ENCODE data around the gene GEMIN2. TPM values are rescaled to one million over a fixed set of nuclear protein-coding genes. Genes with fewer than 3 reads are reported as not detected.

Gene GEMIN2
- total RNA-seq, 4 donors from 2014 or later = 15.3 to 33.0 (median 20.2) TPM

DNA sequence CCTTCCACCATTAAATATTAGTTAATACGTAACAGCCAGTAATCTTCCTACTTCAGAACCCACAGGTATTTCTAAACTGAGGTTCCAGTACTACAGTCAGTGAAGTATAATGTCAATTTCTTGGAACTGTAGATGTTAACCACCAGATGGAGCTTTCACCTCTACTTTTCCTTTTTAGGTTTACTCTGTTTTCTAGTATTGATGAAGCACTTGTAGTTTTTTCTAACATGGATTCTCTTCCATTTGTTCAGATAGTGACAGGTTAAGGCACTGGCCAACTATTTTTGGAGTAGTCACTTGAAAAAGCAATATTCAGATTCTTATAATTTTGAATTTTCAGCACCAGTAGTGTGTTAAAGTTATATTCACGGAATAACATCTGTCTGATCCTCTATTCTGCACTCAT is 6.5 kb upstream of the GEMIN2 start:
- no peak overlapping the region for H3K4me3 ChIP-seq
- 38 to 70% methylated on average over 2 of the region's 2 CpGs for WGBS, 2 donors (ENCODE audit: low coverage in 1 of 2)
- no peaks in the 10 kb centered on the region for H3K27me3 ChIP-seq
- peaks cover 5 to 15% (median 6%) of the 10 kb centered on the region in 3 donors for H3K4me1 ChIP-seq
- no peak for ATAC-seq
- no peaks in the 10 kb centered on the region for H3K9me3 ChIP-seq
- no peak overlapping the region for H3K27ac ChIP-seq
- TF ChIP-seq POLR2A (IDR thresholded peaks at IDR 0.05) = no peak
- TF ChIP-seq, protein P1, sequence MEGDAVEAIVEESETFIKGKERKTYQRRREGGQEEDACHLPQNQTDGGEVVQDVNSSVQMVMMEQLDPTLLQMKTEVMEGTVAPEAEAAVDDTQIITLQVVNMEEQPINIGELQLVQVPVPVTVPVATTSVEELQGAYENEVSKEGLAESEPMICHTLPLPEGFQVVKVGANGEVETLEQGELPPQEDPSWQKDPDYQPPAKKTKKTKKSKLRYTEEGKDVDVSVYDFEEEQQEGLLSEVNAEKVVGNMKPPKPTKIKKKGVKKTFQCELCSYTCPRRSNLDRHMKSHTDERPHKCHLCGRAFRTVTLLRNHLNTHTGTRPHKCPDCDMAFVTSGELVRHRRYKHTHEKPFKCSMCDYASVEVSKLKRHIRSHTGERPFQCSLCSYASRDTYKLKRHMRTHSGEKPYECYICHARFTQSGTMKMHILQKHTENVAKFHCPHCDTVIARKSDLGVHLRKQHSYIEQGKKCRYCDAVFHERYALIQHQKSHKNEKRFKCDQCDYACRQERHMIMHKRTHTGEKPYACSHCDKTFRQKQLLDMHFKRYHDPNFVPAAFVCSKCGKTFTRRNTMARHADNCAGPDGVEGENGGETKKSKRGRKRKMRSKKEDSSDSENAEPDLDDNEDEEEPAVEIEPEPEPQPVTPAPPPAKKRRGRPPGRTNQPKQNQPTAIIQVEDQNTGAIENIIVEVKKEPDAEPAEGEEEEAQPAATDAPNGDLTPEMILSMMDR (IDR thresholded peaks at IDR 0.05) = peak in 3 of 4 experiments; percentile 35 to 51 (median 45)
- no peaks in the 10 kb centered on the region for H3K36me3 ChIP-seq

DNA sequence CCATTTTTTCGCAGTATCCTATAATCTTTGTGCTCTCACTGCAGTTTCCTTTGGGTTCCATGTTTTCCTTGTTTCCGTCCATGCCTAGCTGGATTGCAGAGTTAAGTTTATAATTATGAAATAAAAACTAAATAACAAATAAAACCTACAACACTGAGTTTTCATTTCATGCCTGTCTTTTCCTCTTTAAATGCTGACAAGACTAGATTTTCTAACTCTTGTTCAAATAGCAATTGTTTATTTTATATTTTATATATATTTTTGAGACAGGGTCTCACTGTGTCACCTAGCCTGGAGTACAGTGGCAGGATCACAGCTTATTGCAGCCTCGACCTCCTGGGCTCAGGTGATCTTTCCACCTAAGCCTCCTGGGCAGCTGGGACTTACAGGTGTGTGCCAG is 5.3 kb upstream of the GEMIN2 start:
- no peak for ATAC-seq
- 96 to 97% methylated on average over 3 of the region's 3 CpGs for WGBS, 2 donors (ENCODE audit: low coverage in 1 of 2)
- no peak for TF ChIP-seq EP300 (IDR thresholded peaks at IDR 0.05)
- TF ChIP-seq, protein P1 (IDR thresholded peaks at IDR 0.05) = no peak
- Histone ChIP-seq H3K9me3 (no peaks in the 10 kb centered on the region), H3K27me3 (no peaks in the 10 kb centered on the region), H3K4me1 (peaks cover 5 to 19% (median 6%) of the 10 kb centered on the region in 3 donors), H3K36me3 (no peaks in the 10 kb centered on the region), H3K4me3 (no peak overlapping the region), H3K27ac (no peak overlapping the region)

DNA sequence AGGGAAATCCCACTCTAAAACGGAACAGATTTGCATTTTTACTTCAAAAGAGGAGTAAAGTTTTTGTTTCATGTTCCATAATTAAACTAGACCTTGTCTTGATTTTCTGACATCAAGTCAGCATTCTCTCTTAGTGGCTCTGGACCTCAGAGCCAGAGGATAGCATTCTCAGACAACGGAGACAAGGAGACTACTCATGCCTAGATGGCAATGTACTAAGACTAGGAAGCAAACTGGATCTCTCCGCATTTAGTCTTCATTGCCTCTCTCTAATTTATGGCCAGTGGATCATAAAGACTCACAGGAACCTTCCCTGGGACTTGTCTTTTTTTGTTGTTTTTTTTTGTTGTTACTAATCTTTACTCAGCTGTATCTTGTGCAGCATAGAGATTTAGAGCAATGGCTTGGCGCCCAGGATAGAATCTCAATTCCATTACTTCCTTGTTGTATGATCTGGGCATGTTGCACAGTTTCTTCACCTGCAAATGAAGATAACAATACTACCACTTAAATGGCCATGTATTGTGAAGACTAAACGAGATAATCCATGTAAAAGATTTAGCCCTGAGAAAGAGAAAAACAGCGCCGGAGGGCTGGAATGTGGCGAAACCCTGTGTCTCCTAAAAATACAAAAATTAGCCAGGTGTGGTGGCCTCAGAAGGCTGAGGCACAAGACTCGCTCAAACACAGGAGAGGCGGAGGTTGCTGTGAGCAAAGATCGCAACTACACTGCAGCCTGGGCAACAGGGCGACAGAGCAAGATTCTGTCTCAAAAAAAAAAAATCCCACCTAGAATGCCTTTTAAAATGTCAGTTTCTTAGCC is 4.0 kb upstream of the GEMIN2 start:
- Histone ChIP-seq H3K36me3 (no peaks in the 10 kb centered on the region), H3K9me3 (no peaks in the 10 kb centered on the region), H3K27ac (no peak overlapping the region), H3K4me1 (peaks cover 0 to 15% (median 6%) of the 10 kb centered on the region in 3 donors), H3K4me3 (no peak overlapping the region), H3K27me3 (no peaks in the 10 kb centered on the region)
- 83 to 87% methylated on average over 6 to 12 of the region's 12 CpGs for WGBS, 2 donors (ENCODE audit: low coverage in 1 of 2)
- TF ChIP-seq, protein P1 (IDR thresholded peaks at IDR 0.05) = no peak
- TF ChIP-seq POLR2A (IDR thresholded peaks at IDR 0.05) (no peak), EP300 (IDR thresholded peaks at IDR 0.05) (no peak), POLR2AphosphoS5 (IDR thresholded peaks at IDR 0.05) (no peak)
- no peak for ATAC-seq

DNA sequence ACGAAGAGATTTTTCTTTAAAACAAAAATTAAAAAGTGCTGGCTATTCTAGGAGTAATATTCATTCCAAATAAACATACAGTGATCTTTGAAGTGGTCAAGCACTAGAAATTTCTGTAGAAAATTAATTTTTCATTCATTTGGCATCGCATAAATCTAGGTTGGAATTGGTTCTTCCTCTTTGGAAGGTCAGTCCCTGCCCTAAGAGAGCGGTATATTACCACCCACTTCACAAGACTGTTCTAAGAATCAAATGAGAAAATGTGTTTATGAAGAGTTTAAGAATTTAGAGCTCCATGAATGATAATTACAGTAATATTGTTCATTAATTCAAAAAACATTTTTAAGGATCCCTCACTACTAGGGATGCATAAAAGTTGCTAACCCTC is 444 bp upstream of the GEMIN2 start:
- Histone ChIP-seq H3K4me3 (peak overlapping the region; percentile 61 to 100), H3K27ac (peak overlapping the region; percentile 82 to 89 (median 87)), H3K27me3 (no peaks in the 10 kb centered on the region), H3K36me3 (peaks cover 0 to 20% of the 10 kb centered on the region in 2 donors), H3K9me3 (no peaks in the 10 kb centered on the region), H3K4me1 (peaks cover 0 to 21% (median 6%) of the 10 kb centered on the region in 3 donors)
- 64 to 75% methylated on average over 3 of the region's 3 CpGs for WGBS, 2 donors (ENCODE audit: low coverage in 1 of 2)
- TF ChIP-seq POLR2AphosphoS5 (IDR thresholded peaks at IDR 0.05) (no peak), POLR2A (IDR thresholded peaks at IDR 0.05) (no peak), EP300 (IDR thresholded peaks at IDR 0.05) (no peak)
- TF ChIP-seq, protein P1 (IDR thresholded peaks at IDR 0.05) = no peak
- no peak for ATAC-seq

All from gastroesophageal sphincter (tissue), 4 donors.